GM18870 (cell line): ENCODE results near the gene HOXA4.

ENCODE experiments used
- ATAC-seq: cut with Tn5 transposase; IDR thresholded peaks from one replicate; pipeline ENCODE4 v1.9.1; 2021; ENCODE audit warnings: moderate library complexity; ENCODE audit not compliant: unreplicated experiment

HOXA4 gene

GRCh38 chr7:27117887-27118491, 12.6 kb downstream of the HOXA4 start:
- no peak for ATAC-seq

GRCh38 chr7:27116962-27117886, 13.3 kb downstream of the HOXA4 start:
- ATAC-seq = no peak

- ATAC-seq = no peak
Observed at GRCh38 chr7:27116031-27116961, 14.3 kb downstream of the HOXA4 start.

GRCh38 chr7:27115221-27116026, 15.1 kb downstream of the HOXA4 start:
- ATAC-seq = no peak

GRCh38 chr7:27114881-27115220, 15.7 kb downstream of the HOXA4 start:
- ATAC-seq = no peak

- no peak for ATAC-seq
Observed at GRCh38 chr7:27113991-27114769, 16.4 kb downstream of the HOXA4 start.

GRCh38 chr7:27112955-27113949, 17.3 kb downstream of the HOXA4 start:
- no peak for ATAC-seq

- ATAC-seq = no peak
Observed at GRCh38 chr7:27112361-27112760, 18.2 kb downstream of the HOXA4 start.

- no peak for ATAC-seq
Observed at GRCh38 chr7:27111751-27112277, 18.7 kb downstream of the HOXA4 start.

GRCh38 chr7:27111042-27111750, 19.4 kb downstream of the HOXA4 start:
- no peak for ATAC-seq

- no peak for ATAC-seq
Observed at GRCh38 chr7:27110186-27111031, 20.1 kb downstream of the HOXA4 start.

GRCh38 chr7:27109466-27110185, 20.9 kb downstream of the HOXA4 start:
- ATAC-seq = no peak

GRCh38 chr7:27108390-27109127, 22.0 kb downstream of the HOXA4 start:
- ATAC-seq = no peak

GRCh38 chr7:27107391-27108381, 22.9 kb downstream of the HOXA4 start:
- ATAC-seq = no peak
